Right cardiac atrium (tissue), 5 donors: ENCODE measurements around the gene ZW10. TPM values are rescaled to one million over a fixed set of nuclear protein-coding genes. Genes with fewer than 3 reads are reported as not detected.
"Not testable (repeated sequence)": the region's sequence is repeated elsewhere in the genome, so short reads cannot be mapped to it uniquely, and the experiment has no call there.

ENCODE experiments used
- ATAC-seq, 2 donors: fragments of 200-7000 bp; cut with Tn5 transposase; one replicate each; pipeline versions ENCODE4 v1.8.0 to v1.9.1; 2020; ENCODE audit warnings: moderate library complexity in 2 of 2, mild to moderate bottlenecking in 1 of 2
- DNase-seq, 3 donors: peaks; one replicate each; pipeline ENCODE4 v3.0.0-alpha.2; 2020
- H3K27ac ChIP-seq: one replicate; pipeline ENCODE4 v1.5.1; 2013; ENCODE audit warnings: mild to moderate bottlenecking, low read length, control low read depth, moderate library complexity
- H3K27me3 ChIP-seq: one replicate; pipeline ENCODE4 v1.6.1; 2013; ENCODE audit not compliant: control insufficient read depth, insufficient read depth
- H3K4me1 ChIP-seq: one replicate; pipeline ENCODE4 v1.6.1; 2013; ENCODE audit warnings: low read length; ENCODE audit not compliant: control insufficient read depth, insufficient read depth
- H3K4me3 ChIP-seq: one replicate; pipeline ENCODE4 v1.5.1; 2013; ENCODE audit warnings: low read length, control low read depth
- H3K9me3 ChIP-seq: one replicate; pipeline ENCODE4 v1.6.1; 2013; ENCODE audit warnings: low read length; ENCODE audit not compliant: control insufficient read depth
- WGBS: extraction: QIAGEN DNeasy Blood & Tissue Kit; methylation state at CpG from one replicate; pipeline ENCODE4 v1.1.7; 2013; 5-methylcytosine and 5-hydroxymethylcytosine counted together
- intact Hi-C, 4 donors: fragments of 100-400 bp; cut with DNase I; formaldehyde crosslinking; loops; one replicate each; pipeline versions ENCODE4 v1.11.0 to v1.14.0; 2022 to 2023
- polyA plus RNA-seq: library from polyadenylated mRNA; stranded (reverse); fragments of 200-250 nt; gene quantifications from one replicate; pipeline ENCODE4 v1.2.3, GENCODE V29; 2013
- total RNA-seq, 4 donors: library from RNA; stranded (reverse); fragmentation: NEBNext Ultra II Directional; extraction: Animal tissue kit (Norgen Biotek cat#: 25700); gene quantifications; one replicate each; pipeline ENCODE4 v1.2.1, GENCODE V29; 2021
- donor health status: healthy with polysubstance abuse.
- donor health status: DM: no; HTN: yes; CAD: no.
- donor health status: DM: no; HTN: no; CAD: no.
- donor health status: DM: no; HTN: yes; CAD: no; lungs with severe emphysema.
- donor health status: DM: yes; HTN: yes; CAD: no.

The ZW10 gene
- total and polyA plus RNA-seq, 5 donors: 4.2 to 10.2 (median 9.4) TPM

GRCh38 chr11:113789675-113790320, 16.3 kb upstream of the ZW10 start:
- H3K4me1 ChIP-seq: no peaks in the 10 kb centered on the region
- no peak overlapping the region for H3K27ac ChIP-seq
- ATAC-seq: peak; percentile 22 to 26
- DNase-seq: peak in 1 of 3 donors; percentile 49
- 83% methylated on average over 35 of the region's 35 CpGs for WGBS
- no peaks in the 10 kb centered on the region for H3K27me3 ChIP-seq
- H3K4me3 ChIP-seq: no peak overlapping the region
- H3K9me3 ChIP-seq: no peaks in the 10 kb centered on the region
- intact Hi-C loops: no loop called here

- H3K27me3 ChIP-seq, H3K9me3 ChIP-seq, intact Hi-C loops, H3K27ac ChIP-seq, DNase-seq, H3K4me3 ChIP-seq, H3K4me1 ChIP-seq: not testable (repeated sequence)
- ATAC-seq: peak in 1 of 2 donors; percentile 16
- 83% methylated on average over 22 of the region's 22 CpGs for WGBS
Observed at GRCh38 chr11:113789016-113789415, 15.5 kb upstream of the ZW10 start.

- WGBS: 90% methylated on average over 1 of the region's 1 CpG
Observed at GRCh38 chr11:113782134-113782533, 8.6 kb upstream of the ZW10 start.

GRCh38 chr11:113781682-113782081, 8.2 kb upstream of the ZW10 start:
- Histone ChIP-seq H3K4me3 (no peak overlapping the region), H3K4me1 (no peaks in the 10 kb centered on the region), H3K27me3 (no peaks in the 10 kb centered on the region), H3K9me3 (no peaks in the 10 kb centered on the region), H3K27ac (no peak overlapping the region)
- WGBS: 42% methylated on average over 5 of the region's 5 CpGs
- DNase-seq (no peak), ATAC-seq (no peak)
- intact Hi-C loops: no loop called here

More at GRCh38 chr11:113782134-113782533, 8.6 kb upstream of the ZW10 start:
- Histone ChIP-seq H3K4me3 (no peak overlapping the region), H3K27me3 (no peaks in the 10 kb centered on the region), H3K27ac (no peak overlapping the region), H3K4me1 (no peaks in the 10 kb centered on the region), H3K9me3 (no peaks in the 10 kb centered on the region)
- ATAC-seq (no peak), DNase-seq (no peak)
- intact Hi-C loops: no loop called here

GRCh38 chr11:113779496-113779895, 6.0 kb upstream of the ZW10 start, which contains the start of gene CLDN25:
CLDN25 (plus strand) TSS chr11:113779796; CDS start chr11:113779796, 0 bp downstream.
- ATAC-seq (no peak), DNase-seq (no peak)
- 72% methylated on average over 4 of the region's 4 CpGs for WGBS
- H3K9me3 ChIP-seq: no peaks in the 10 kb centered on the region
- H3K27me3 ChIP-seq: no peaks in the 10 kb centered on the region
- no peak within 1 kb of the TSS for H3K27ac ChIP-seq
- no peak within 1 kb of the TSS for H3K4me3 ChIP-seq
- intact Hi-C loops: no loop called here
- no peaks in the 10 kb centered on the region for H3K4me1 ChIP-seq

- WGBS: 34% methylated on average over 11 of the region's 11 CpGs
- Histone ChIP-seq H3K4me3 (no peak overlapping the region), H3K27ac (peak overlapping the region; percentile 88), H3K4me1 (no peaks in the 10 kb centered on the region), H3K27me3 (no peaks in the 10 kb centered on the region), H3K9me3 (no peaks in the 10 kb centered on the region)
- intact Hi-C loops: no loop called here
- ATAC-seq (peak; percentile 32 to 51), DNase-seq (no peak)
Observed at GRCh38 chr11:113778111-113778910, 4.8 kb upstream of the ZW10 start.

- no peak overlapping the region for H3K27ac ChIP-seq
- no peaks in the 10 kb centered on the region for H3K27me3 ChIP-seq
- DNase-seq (no peak), ATAC-seq (no peak)
- H3K4me3 ChIP-seq: peak overlapping the region; percentile 65
- 0% methylated on average over 1 of the region's 1 CpG for WGBS
- intact Hi-C loops: no loop called here
- H3K4me1 ChIP-seq: peaks cover 2% of the 10 kb centered on the region
- H3K9me3 ChIP-seq: no peaks in the 10 kb centered on the region
Observed at GRCh38 chr11:113774174-113774503, 647 bp upstream of the ZW10 start.

- DNase-seq (peak in 1 of 3 donors; percentile 26), ATAC-seq (peak; percentile 54 to 69)
- whole genome bisulfite sequencing: under 1% methylated on average over 10 of the region's 10 CpGs
- peaks cover 2% of the 10 kb centered on the region for H3K4me1 ChIP-seq
- peak overlapping the region; percentile 65 for H3K4me3 ChIP-seq
- no peaks in the 10 kb centered on the region for H3K27me3 ChIP-seq
- peak overlapping the region; percentile 46 for H3K27ac ChIP-seq
- intact Hi-C loops: no loop called here
- no peaks in the 10 kb centered on the region for H3K9me3 ChIP-seq
Observed at GRCh38 chr11:113773092-113773415, 438 bp downstream of the ZW10 start.

- H3K27ac ChIP-seq: no peak overlapping the region
- DNase-seq (no peak), ATAC-seq (no peak)
- peaks cover 2% of the 10 kb centered on the region for H3K4me1 ChIP-seq
- H3K9me3 ChIP-seq: no peaks in the 10 kb centered on the region
- H3K4me3 ChIP-seq: peak overlapping the region; percentile 65
- whole genome bisulfite sequencing: 76% methylated on average over 3 of the region's 3 CpGs
- intact Hi-C loops: no loop called here
- H3K27me3 ChIP-seq: no peaks in the 10 kb centered on the region
Observed at GRCh38 chr11:113771964-113772363, 1.5 kb downstream of the ZW10 start.

- Histone ChIP-seq H3K27ac (no peak overlapping the region), H3K4me1 (no peaks in the 10 kb centered on the region), H3K4me3 (no peak overlapping the region), H3K27me3 (no peaks in the 10 kb centered on the region), H3K9me3 (no peaks in the 10 kb centered on the region)
- WGBS: 89% methylated on average over 2 of the region's 2 CpGs
- no peak for ATAC-seq
- intact Hi-C loops: no loop called here
- no peak for DNase-seq
Observed at GRCh38 chr11:113764527-113765219, 8.8 kb downstream of the ZW10 start.

GRCh38 chr11:113763040-113763439, 10.5 kb downstream of the ZW10 start:
- intact Hi-C loops, H3K4me1 ChIP-seq, ATAC-seq, H3K4me3 ChIP-seq, DNase-seq, H3K27ac ChIP-seq, H3K9me3 ChIP-seq, H3K27me3 ChIP-seq: not testable (repeated sequence)
- 95% methylated on average over 2 of the region's 2 CpGs for WGBS
